Metanephros (tissue), 1 donor: ENCODE results near the gene FAM229B. TPM values are rescaled to one million over a fixed set of nuclear protein-coding genes. Genes with fewer than 3 reads are reported as not detected.

Experiments used
- total RNA-seq: library from RNA; depleted of rRNA; stranded (reverse); fragments of >200 nt; gene quantifications from one replicate; pipeline ENCODE4 v1.2.3, GENCODE V29; 2014

The FAM229B gene
- 17.9 TPM for total RNA-seq

DNA sequence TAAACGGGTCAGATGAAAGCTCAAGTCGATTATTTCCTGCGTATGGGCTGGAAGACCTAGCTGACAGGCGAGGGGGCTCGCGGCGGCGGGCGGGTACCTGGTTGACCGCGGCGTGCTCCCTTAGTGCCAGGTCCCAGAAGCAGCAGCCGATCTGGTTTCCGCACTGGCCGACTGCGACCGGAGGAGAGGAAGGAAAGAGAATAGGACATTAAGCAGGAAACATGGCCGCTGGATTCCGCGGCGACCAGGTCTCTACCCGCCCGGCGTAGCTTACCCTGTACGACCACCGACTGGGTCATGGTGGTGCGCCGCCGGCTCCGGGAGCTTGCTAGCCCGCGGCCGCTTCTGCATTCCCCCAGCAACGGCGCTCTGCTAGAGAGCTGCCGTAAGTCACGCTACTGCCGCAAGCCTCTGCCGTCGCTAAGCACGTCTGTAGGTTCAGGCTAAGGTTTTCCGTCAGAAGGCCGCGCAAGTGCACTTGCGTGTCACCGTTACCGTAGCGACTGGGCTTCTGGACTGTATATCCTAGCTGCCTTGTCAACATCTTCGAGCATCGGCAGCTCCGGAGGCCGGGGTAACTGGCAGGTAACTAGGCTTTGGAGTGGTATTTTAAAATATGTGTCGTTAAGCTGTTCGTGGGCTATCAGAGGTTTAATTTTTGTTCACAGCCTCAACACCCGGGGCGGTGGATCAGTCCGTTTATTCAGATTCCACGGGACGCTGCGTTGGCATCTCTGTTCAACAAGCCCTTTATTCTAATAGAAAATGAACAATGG lies at the start of gene FAM229B, which contains the start of gene TUBE1:
FAM229B (plus strand) TSS at position 456 of the 776 bp plus-strand sequence. CDS start 11,693 bp downstream, outside the sequence.
TUBE1 (minus strand) TSS at position 347 of the 776 bp plus-strand sequence; CDS start at position 299, 48 bp downstream.

DNA sequence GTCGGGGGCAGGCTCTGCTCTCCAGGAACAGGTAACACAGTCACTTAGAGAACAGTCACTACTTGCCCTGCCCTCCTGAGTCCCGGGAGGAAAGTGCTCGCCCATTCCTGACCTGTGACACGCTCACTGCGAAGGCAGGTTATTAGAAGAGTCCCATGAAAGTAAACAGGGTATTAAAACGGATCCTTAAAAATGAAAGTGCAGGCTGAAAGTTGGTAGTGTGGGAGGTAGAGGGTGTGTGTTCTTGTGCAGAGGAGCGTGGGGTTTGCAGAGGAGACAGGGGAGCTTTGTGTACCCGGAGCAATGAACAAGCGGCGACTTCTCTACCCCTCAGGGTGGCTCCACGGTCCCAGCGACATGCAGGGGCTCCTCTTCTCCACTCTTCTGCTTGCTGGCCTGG lies 33.4 kb upstream of the FAM229B start, which contains the start of gene CCN6:
CCN6 (plus strand) TSS at position 104 of the 400 bp plus-strand sequence; CDS start at position 358, 254 bp downstream.

Other genes starting within 250 kb of the FAM229B start
- 137 TPM for gene FYN, start 214.1 kb upstream of the FAM229B start, total RNA-seq
- gene CCN6, start 33.5 kb upstream of the FAM229B start, total RNA-seq = 1.1 TPM
- 38.4 TPM for gene TUBE1, start 109 bp upstream of the FAM229B start, total RNA-seq
- 127 TPM for gene LAMA4, start 167.0 kb downstream of the FAM229B start, total RNA-seq